BE2C (cell line): ENCODE measurements around the gene HS6ST3.

Experiments used
- DNase-seq: peaks from one replicate; pipeline ENCODE4 v3.0.0-alpha.2; 2020
- H3K27me3 ChIP-seq: fragments of 250-450 bp; sonication (Bioruptor Pico); 2 replicates; pipeline ENCODE4 v1.5.1; 2020; ENCODE audit warnings: mild to moderate bottlenecking
- H3K36me3 ChIP-seq: fragments of 250-450 bp; sonication (Bioruptor Pico); 2 replicates; pipeline ENCODE4 v1.5.1; 2020; ENCODE audit warnings: mild to moderate bottlenecking
- H3K4me1 ChIP-seq: fragments of 250-450 bp; sonication (Bioruptor Pico); 2 replicates; pipeline ENCODE4 v1.5.1; 2020
- H3K4me3 ChIP-seq: 2 replicates; pipeline ENCODE4 v1.5.1; 2011; ENCODE audit warnings: low read depth, low read length
- H3K9me3 ChIP-seq: fragments of 250-450 bp; sonication (Bioruptor Pico); 2 replicates; pipeline ENCODE4 v1.5.1; 2020
- TF ChIP-seq, protein P1 (sequence below): IDR thresholded peaks from 2 replicates; pipeline ENCODE4 v1.5.1; 2012; ENCODE audit warnings: mild to moderate bottlenecking, low read depth, low read length

Gene HS6ST3

DNA sequence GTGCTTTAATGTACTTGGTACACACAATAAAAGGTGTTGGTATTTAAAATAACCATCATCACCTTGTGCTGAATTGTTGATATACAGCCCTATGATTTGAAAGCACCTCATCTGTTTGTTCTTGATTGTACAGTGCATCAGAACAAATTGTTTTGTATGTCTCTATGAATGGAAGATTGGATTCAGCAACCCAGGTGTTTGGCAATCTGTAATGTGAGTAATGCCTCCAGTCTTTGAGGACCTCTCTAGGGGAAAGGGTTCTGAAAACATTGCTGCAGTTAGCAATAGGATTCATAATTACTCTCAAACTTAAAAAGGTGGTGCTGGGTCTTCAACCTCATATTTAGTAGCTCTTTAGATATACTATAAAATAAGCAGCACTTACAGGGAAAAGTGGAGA, 562.6 kb downstream of the HS6ST3 start:
- no peak for DNase-seq
- TF ChIP-seq, protein P1, sequence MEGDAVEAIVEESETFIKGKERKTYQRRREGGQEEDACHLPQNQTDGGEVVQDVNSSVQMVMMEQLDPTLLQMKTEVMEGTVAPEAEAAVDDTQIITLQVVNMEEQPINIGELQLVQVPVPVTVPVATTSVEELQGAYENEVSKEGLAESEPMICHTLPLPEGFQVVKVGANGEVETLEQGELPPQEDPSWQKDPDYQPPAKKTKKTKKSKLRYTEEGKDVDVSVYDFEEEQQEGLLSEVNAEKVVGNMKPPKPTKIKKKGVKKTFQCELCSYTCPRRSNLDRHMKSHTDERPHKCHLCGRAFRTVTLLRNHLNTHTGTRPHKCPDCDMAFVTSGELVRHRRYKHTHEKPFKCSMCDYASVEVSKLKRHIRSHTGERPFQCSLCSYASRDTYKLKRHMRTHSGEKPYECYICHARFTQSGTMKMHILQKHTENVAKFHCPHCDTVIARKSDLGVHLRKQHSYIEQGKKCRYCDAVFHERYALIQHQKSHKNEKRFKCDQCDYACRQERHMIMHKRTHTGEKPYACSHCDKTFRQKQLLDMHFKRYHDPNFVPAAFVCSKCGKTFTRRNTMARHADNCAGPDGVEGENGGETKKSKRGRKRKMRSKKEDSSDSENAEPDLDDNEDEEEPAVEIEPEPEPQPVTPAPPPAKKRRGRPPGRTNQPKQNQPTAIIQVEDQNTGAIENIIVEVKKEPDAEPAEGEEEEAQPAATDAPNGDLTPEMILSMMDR: no peak
- Histone ChIP-seq H3K27me3 (no peaks in the 10 kb centered on the region), H3K4me3 (no peak overlapping the region), H3K36me3 (no peaks in the 10 kb centered on the region), H3K4me1 (no peaks in the 10 kb centered on the region), H3K9me3 (no peaks in the 10 kb centered on the region)

DNA sequence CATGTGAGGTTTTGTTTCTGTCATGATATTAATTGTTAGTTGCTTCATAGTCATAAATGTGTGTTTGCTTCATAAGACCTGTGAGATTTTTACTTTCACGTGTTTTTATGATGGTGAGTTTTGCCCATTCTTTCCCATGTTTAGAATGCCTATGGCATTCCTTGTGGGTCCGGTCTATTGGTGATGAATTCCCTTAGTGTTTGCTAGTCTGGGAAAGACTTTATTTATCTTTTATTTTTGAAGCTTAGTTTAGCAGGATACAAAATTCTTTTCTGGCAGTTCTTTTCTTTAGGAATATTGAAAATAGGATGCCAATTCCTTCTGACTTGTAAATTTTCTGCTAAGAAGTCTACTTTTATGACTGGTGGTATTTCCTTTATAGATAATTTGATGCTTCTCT, 571.7 kb downstream of the HS6ST3 start:
- H3K4me3 ChIP-seq: no peak overlapping the region
- DNase-seq: no peak
- TF ChIP-seq, protein P1: no peak
- H3K4me1 ChIP-seq: no peaks in the 10 kb centered on the region
- peaks cover 2% of the 10 kb centered on the region; the same call in 1 of the 2 replicates for H3K9me3 ChIP-seq
- no peaks in the 10 kb centered on the region for H3K36me3 ChIP-seq
- H3K27me3 ChIP-seq: no peaks in the 10 kb centered on the region

DNA sequence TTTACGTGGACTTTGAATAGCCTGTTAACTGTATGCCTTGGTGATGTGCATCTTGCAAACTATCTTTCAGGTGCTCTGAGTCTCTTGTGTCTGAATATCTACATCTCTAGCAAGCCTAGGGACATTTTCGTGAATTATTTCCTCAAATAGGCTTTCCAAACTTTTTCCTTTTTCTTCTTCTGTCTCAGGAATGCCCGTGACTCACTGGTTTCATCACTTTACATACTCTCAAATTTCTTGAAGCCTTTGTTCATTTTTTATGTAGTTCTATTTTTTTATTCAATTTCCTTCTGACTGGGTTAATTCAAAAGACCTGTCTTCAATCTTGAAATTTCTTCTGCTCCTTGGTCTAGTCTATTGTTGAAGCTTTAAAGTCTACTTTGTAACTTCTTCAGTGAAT, 572.1 kb downstream of the HS6ST3 start:
- TF ChIP-seq, protein P1: no peak
- H3K36me3 ChIP-seq: no peaks in the 10 kb centered on the region
- H3K4me1 ChIP-seq: no peaks in the 10 kb centered on the region
- no peak for DNase-seq
- no peaks in the 10 kb centered on the region for H3K27me3 ChIP-seq
- H3K9me3 ChIP-seq: peaks cover 2% of the 10 kb centered on the region; the same call in 1 of the 2 replicates
- no peak overlapping the region for H3K4me3 ChIP-seq

DNA sequence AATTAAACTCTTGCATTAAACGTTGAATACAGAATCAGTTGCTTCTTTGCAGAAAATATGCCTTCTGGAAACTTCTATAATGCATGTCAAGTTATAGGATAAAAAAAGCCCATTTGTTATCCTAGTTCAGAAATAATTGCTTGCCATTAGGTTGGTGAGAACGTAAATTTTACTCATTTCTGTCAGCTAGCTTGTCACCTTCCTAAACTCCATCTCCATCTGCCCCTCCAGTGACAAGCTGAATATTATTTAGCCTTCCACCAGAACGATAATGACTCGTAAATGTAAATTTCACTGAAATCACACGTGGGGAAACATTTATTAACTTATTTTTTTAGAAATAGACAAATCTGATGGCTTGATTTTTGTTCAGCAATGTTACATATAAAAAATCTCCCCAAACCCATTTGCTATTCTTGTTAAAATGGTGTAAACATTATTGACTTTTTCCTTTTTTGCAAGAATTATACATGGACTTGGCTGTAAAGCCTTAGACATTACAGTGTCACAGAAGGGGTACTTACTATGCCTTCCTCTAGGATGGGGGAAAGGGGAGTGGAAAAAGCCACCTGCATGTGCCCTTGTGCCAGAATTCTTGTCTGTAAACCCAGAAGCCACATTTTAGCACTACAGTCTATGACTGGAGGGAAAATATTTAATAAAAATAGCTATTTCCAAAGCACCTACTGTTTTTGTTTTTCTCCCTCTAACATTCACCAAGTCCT, 577.5 kb downstream of the HS6ST3 start:
- TF ChIP-seq, protein P1: no peak

DNA sequence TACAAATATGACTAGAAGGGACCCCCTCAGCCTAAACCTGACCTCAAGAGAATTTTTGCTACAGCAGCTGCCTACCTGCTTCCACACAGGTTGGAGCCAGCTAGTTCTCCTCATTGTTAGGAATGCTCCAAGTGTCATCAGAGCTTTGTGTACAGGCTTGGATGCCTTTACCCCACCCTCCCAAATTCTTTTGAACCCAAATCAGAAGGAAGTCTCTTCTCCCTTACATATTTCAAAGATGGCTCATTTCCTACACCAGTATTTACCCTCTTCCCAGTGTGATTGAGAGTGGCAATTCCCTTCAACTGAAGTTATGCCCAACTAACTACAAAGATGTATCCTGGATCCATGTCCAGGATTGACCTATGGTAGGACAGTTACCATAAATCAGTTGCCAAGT, 581.2 kb downstream of the HS6ST3 start:
- TF ChIP-seq, protein P1: no peak
- Histone ChIP-seq H3K36me3 (no peaks in the 10 kb centered on the region), H3K27me3 (no peaks in the 10 kb centered on the region), H3K4me1 (no peaks in the 10 kb centered on the region; the same call in 1 of the 2 replicates), H3K4me3 (no peak overlapping the region), H3K9me3 (no peaks in the 10 kb centered on the region)
- no peak for DNase-seq

More for the DNA sequence above, 577.5 kb downstream of the HS6ST3 start:
- DNase-seq: no peak
- H3K4me3 ChIP-seq: no peak overlapping the region
- no peaks in the 10 kb centered on the region; the same call in 1 of the 2 replicates for H3K9me3 ChIP-seq
- H3K27me3 ChIP-seq: no peaks in the 10 kb centered on the region
- H3K4me1 ChIP-seq: no peaks in the 10 kb centered on the region; the same call in 1 of the 2 replicates
- no peaks in the 10 kb centered on the region for H3K36me3 ChIP-seq

DNA sequence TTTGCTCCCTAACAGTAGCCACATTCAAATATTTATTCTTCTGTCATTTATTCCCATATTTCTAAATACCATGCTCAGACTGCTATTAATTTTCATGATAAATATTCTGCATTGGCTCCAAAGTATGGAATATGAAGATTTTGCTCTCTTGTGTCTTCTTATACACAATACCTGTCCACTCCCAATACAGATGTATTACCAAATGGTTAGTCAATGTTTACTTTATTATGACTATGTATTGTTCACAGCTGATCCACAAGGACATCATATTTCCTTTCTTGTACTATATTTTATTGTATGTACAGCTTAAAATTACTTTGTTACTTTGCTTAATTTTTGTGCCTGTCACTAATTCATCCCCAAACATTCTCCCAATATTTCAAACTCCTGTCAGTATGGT, 582.1 kb downstream of the HS6ST3 start:
- Histone ChIP-seq H3K4me1 (no peaks in the 10 kb centered on the region; the same call in 1 of the 2 replicates), H3K36me3 (no peaks in the 10 kb centered on the region), H3K27me3 (no peaks in the 10 kb centered on the region), H3K4me3 (no peak overlapping the region), H3K9me3 (no peaks in the 10 kb centered on the region)
- TF ChIP-seq, protein P1: no peak
- no peak for DNase-seq
